Measurements from ENCODE around the gene CELF5.
"Not testable (repeated sequence)": the region's sequence is repeated elsewhere in the genome, so short reads cannot be mapped to it uniquely, and the experiment has no call there.

- TF ChIP-seq CTCF (conservative IDR thresholded peaks at IDR 0.05); ZFX (IDR thresholded peaks at IDR 0.05): not testable (repeated sequence)
Observed at GRCh38 chr19:3332232-3332631, 107.8 kb downstream of the CELF5 start.
